Hippocampal formation (tissue), 2 donors: ENCODE data around the gene ZNF536.
"Not testable (repeated sequence)": the region's sequence is repeated elsewhere in the genome, so short reads cannot be mapped to it uniquely, and the experiment has no call there.

ENCODE experiments used
- DNase-seq, 2 donors: peaks; one replicate each; lab custom pipeline; 2025; lab: John Stamatoyannopoulos, UW

ZNF536 gene

DNA sequence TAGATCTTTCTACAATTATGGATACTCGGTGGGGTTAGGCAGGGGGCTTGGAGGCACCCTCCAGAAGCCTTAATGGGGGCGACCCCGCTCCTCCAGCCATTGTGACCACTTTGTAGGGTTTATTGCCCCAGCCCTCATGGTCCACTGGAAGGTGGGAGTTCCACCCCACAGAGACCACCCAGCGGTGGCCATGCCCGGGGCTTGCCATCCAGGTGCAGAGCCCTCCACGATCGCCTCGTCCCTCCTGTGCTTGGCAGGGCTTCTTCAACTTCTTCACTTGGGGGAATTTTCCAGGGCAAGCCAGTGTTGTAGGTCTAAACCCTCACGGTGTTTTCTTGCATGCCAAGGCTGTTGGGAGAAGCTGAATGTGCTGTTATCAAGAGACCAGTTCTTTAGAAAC, 16.1 kb downstream of the ZNF536 start:
- DNase-seq, result no peak

DNA sequence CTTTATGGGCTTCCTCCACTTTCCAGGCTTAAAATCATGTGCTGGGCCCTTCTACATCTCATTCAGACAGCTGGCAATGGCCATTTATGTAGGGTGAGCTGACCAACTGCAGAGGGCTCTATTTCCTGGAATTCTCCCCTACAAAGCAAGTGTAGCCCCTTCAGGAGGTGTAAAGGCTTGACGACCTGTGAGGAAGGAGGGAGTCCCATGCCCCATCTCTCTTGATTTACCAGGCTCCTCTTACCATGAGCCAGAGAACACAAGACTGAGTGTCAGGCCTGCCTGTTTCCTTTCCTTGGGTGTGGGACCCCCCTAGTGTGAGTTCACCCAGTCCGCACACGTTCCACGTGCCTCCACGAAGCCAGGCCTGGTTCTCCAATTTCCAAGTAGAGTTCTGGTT, 16.6 kb downstream of the ZNF536 start:
- DNase-seq, result no peak

DNA sequence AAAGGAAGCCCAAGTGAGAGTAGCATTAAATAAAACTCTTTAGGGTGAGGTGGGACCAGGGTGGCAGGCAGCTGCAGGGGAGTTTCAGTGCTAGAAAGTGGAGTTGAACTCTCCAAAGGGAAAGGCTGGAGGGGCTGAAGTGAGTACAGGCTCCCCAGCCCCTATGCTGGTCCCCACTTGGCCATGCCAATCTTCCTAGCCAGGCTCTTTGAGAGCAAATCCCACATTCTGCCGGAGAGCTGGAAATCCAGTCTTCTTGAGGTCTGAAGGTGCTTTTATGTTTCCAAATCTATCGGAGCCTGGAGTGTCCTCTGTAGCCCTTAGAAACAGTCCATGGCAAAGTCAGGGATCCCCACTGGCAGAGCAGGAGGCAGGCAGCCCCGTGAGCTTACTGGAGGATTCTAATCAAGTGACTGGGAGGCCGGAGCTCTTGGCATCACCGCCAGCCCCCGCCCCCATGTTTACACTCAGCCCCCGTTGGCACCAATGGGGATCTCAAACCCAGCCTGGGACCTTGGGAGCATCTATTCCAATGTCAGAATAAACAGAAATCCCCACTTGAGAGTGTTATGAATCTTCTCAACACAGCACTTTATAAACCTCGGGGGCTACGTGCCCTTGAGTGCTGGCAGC, 18.3 kb downstream of the ZNF536 start:
- DNase-seq, result no peak

DNA sequence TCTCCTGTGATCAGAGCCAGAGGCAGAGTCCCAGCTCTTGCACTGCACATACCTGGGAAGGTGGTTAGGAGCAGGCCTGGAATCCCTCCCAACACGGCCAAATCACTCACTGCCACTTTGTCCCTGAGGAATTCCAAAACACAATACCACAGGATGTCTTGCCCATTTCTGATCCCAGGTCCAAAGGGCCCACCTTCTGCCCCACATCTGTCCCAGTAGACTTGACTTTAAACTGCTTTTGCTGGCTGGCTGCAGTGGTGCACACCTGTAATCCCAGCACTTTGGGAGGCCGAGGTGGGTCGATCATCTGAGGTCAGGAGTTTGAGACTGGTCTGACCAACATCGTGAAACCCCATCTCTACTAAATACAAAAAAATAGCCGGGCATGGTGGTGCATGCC, 18.9 kb downstream of the ZNF536 start:
- no peak for DNase-seq

DNA sequence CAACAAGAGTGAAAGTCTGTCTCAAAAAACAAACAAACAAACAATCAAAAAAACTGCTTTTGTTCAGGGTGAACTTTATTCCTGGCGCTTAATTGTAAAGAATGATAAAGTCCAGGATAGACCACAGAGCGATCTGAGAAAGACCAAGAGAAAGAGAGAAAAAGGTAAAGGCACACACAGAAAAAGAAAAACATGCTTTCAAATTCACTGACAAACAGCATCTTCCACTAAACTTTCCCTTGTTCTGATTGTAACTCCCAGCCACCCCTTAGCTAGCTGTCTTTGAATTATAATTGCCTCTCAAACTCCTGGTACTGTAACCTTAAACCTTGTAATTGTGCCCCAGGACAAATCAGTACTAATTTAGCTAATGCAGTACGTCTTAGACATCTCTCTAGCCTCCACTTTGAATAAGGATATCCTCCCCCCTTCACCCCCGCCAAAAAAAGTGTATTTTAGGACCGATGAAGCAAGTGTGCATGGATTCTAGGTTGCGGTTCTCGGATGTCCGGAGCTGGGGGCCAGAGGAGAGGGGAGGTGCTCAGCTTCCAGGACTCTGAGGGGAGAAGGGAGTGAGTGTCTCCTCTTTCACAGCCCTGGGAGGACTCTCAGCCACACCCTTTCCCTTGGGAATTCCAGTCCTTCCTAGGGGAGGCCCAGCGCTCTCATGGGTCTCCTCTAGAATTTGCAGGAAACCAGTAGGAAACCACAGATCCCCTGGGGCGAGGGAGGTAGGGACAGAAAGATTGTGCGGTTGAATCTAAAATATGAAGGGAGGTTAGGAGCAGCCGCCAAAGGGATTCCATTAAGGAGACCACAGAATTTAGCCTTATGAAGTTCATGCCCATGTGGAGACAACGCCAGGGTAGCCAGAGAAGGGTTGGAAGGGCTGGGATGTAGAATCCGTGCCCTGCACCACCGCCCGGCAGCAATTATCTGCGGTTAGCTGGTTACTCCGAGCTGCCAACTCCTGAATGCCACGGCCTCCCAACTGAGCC, 19.7 kb downstream of the ZNF536 start:
- DNase-seq, result no peak

DNA sequence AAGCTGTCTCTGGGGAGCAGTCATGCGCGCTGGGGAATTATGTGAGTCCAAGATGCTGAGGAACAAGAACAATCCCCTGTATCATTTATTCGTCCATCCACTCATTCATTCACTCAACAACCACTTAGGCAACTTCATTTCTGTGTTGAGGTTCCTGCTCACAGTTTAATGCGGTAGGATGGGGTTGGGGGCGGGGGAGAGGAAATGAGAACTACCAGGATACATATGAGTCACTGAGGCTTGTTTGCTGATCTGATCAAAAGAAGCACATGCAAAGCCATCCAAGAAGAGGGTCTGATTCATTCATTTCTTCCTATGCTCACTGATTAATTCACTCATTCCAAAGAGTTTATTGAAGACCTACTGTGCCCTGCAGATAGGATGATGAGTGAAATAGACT, 20.9 kb downstream of the ZNF536 start:
- no peak for DNase-seq

DNA sequence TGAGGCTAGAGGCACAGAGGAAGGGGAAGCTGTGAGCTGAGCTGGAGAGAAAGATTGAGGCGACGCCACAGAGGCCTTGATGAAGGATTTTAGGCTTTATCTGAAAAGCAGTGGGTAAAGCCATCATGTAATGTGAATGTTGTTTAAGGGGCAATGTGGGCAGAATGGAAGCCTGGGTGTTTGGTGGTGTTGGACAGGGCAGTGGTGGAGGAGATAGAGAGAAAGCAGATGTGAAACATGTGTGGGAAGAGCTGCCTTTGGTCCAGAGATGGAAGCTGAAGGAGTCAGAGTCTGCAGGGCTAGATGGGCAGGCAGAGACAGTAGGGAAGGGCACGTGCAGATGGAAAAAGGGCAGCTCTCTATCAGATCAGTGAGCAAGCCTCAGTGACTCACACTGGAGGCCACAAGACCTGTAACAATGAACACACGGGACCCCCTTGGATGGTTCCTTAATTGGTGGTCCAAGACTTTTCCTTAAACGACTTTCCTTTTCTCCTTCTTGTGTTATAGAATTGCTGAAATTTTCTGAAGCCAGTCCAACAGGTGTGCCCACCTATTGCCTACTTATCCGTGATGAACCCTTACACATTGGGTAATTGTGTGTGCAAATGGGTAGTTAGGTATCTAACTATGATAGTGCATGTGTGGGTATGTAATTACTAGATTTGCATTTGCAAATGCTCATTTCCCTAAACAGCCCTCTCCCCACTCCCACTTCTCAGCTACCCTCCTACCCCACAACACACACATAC, 21.7 kb downstream of the ZNF536 start:
- no peak for DNase-seq

DNA sequence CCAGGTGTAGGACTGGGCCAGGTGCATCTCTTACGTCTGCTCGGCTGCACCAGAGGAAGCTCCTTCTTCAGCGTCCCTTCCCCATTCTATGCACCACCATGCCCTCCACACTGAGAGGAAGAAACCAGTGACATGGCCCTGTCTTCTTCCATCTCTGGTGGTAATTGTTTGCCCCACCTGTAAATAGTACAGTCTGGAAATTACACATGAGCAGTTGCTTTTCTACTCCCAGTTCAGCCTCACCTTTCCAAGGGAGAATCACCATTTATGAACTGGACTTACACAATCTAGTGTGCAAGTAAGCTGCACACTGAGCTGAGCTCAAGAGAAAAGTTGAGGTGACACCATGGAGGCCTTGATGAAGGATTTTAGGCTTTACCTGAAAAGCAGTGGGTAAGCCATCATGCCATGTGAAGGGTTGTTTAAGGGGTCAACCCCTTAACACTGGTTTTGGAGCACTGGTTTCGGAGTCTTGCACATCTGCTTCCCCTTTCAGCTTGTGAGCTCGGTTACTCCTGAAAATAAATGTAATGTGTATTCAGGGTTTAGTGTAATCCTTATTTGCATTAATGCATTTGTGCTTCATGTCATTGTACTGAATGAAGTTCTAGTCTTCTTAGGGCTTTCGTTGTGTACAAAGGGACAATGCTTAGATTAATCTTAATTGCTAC, 22.4 kb downstream of the ZNF536 start:
- no peak for DNase-seq

DNA sequence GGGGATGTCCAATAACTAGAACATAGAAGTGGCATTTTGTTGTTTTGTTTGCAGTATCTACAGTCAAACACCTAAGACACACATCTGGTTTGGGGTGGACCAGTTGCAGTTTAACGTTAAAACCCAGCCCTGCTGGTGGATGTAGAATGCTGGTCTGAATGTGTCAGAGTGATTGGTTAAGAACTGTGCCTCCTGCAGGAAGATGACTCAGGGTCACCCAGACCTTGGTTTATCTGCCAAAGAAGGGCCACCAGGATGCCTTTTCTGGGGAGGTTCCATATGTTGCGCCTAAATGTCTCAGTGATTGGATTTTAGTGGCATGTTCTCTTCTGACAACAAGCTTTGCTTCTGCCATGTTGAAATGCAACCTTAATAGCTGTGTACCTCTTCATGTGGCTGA, 23.1 kb downstream of the ZNF536 start:
- no peak for DNase-seq

DNA sequence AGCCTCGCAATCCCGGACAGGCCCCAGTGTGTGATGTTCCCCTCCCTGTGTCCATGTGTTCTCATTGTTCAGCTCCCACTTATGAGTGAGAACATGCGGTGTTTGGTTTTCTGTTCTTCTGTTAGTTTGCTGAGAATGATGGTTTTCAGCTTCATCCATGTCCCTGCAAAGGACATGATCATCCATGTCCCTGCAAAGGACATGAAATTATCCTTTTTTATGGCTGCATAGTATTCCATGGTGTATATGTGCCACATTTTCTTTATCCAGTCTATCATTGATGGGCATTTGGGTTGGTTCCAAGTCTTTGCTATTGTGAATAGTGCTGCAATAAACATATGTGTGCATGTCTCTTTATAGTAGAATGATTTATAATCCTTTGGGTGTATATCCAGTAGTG, 26.4 kb downstream of the ZNF536 start:
- DNase-seq, result not testable (repeated sequence)

DNA sequence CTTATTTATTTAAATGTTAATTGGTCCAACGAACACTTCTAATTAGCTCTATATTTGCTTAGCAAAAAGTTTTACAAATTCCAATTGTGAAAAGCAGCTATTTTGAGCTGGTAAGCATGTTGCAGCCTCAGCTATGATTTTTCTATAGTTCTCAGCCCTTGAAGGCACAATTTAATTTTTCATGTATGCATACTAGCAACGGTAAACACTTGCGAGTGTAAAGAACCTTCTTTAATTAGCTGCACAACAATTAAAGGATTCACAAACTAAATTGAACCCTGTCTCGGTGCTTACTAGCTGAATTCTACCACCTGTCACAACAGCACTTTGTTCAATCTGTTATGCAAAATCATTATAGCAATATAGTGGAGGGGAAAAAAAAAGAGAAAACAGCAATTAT, 29.8 kb downstream of the ZNF536 start:
- DNase-seq, result no peak

DNA sequence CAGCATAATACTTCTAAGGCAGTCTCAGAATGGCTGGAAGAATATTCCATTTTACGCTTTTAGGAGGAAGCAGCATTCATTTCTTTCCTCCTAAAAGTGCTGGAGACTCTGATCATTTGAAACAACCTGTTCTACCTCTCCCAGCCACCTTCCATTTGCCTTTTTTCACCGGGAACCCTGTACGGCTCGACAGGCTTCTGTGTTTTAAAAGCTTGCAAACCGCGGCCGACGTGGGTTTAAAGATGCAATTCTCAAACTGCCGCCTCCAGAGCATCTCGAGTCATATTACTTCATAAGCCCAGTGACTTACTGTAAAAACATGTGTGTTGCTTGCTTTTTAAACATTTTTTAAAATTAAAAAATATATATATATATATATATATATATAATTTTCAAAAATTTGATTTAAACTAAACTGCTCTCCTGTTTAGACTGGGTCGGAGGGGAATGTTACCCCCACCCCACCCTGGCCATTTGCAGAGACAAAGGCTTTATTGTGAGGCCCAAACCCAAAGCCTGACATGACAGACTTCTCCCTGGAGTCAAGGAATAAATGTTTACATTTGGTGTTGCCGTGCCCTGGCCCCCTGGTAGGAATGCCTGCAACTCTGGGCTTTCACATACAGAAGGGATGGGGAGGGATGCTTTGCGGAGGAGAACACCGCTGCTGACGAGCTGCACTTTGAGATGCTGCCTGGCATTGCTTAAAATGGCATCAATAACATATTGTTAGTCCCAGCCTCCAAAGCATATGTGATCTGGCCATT, 30.4 kb downstream of the ZNF536 start:
- DNase-seq, result peak in 1 of 2 donors; percentile 17

DNA sequence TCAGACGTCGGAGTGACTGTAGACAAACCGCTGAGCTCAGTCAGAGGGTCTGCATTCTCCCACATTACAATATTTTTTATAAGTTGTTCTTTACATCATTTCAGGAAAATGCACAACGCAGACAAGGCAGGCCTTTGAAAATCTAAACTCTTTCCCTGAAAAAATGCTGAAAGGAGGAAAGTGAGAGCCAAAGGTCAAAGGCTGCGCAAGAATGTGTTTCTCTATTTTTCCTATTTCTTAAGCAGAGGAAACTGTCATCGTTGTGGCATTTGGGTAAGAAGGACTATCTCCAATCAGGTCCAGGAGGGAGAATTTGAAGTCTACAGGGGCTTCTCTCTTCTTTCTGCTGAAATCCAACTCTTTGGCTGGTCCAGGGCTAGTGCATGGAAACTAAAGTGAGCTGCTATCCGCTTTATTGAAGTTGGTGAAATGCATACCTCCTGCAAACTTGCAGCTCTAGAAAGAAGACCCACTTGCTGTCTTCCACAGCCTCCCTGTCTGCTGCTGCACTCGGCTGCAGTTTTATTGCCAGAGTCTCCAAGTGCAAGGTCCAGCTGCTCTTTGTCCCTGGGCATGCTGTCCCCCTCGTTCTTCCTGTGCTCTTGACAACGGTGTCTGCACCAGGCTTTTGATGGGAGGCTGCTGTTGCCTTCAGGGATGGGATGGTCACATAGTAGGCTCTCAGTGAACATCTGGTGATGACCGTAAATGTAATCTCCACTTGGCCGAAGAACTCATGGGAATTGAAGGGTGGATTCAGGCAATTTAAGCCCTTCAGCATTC, 31.2 kb downstream of the ZNF536 start:
- DNase-seq, result no peak

DNA sequence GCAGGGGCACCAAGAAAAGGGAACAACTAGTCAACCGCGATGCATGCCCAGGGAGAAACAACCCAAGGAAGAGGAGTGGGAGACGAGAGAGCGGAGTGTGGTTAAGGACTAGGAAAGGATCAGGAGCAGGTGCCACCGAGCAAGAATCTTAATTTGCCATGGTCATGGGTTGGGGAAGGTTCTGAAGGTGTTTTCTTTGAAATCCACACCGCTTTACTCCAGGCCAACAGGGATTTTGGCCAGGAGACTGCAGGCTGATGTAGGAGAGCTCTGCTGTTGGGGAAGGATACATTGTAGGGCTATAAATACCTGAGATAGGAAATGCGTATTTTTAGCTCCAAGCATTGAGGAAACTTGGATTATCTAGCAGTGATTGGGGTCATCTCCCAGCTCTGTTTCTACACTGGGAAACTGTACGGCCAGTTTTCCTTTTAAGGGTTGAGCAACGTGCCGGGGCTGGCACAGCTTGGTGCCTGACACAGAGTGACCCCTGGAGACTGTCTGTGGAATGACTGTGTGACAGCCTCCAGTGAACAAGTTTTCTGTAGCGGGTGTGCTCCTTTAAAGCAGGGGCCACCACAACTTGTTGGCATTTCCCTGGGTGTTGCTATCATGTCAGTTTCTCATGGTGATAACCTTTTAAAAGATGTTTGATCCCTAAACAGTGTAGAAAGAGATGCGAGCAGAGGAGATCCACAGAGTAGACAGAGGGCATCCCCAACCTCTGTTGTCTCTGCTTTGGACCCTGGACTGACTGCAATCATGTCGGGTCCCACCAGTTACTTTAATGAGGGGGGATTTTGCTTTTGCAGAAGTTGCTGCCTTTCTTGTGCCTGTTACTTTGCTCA, 34.3 kb downstream of the ZNF536 start:
- peak in 1 of 2 donors; percentile 59 for DNase-seq

DNA sequence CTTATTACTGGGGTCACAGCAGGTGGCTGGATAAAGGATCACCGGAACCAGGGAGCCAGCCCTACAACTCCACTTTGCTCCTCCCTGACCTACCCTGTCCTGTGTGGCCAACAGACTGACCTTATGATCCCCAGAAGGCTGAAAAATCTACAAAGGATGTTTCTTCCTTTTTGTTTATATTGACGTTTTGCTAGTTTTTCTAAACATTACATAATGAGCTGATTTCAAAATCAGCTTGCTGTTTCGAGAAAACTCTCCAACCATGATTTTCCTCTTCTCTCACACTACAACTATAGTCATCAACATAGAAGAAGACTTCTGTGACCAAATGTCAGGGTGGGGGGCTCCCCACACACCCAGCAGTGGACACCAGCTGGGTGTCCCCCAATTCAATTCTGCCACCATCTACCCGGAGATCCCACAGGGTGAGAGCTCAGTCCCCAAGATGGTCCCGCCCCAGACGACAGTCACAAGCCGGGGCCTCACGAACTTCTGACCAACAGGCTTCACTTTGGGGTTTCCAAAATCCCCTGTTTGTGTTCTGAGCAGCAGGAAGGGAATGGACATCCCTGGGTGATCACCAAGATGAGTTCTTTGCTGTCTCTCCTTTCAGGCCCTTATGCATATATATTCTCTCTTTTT, 35.0 kb downstream of the ZNF536 start:
- no peak for DNase-seq

DNA sequence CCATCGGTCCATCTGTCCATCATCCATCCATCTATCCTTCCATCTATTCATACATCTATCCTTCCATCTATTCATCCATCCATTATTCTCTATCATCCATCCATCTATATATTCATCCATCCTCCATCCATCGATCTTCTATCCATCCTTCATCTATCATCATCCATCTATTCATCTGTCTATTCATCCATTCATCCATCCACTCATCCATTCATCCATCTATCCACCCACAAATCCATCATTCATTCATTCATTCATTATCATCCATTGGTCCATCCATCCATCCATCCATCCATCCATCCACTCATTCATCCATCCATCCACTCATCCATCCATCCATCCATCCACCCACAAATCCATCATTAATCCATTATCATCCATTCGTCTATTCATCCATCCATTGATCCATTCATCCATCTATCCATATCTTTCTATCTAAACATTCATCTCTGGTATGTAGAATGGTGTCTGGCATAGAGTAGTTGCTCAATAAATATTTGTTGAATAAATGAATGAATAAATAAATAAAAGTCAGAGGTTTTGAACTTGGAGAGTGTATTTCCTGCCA, 36.6 kb downstream of the ZNF536 start:
- DNase-seq, result no peak

DNA sequence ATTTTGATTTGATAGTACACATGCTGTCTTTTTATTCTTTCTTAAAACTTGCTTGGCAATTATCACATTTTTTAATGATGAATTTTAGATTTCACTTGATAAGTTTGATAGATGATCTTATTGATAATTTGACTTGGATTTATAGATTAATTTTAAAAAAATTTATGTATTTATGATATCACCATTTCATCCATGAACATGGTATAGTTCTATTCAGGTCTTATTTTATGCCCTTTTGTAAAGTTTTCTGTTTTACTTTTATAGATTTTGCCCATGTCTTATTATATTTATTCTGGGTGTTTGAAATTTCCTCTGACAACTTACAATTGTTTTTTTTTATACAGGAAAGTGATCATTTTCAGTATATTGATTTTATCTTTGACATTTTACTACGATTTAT, 39.5 kb downstream of the ZNF536 start:
- DNase-seq, result no peak

DNA sequence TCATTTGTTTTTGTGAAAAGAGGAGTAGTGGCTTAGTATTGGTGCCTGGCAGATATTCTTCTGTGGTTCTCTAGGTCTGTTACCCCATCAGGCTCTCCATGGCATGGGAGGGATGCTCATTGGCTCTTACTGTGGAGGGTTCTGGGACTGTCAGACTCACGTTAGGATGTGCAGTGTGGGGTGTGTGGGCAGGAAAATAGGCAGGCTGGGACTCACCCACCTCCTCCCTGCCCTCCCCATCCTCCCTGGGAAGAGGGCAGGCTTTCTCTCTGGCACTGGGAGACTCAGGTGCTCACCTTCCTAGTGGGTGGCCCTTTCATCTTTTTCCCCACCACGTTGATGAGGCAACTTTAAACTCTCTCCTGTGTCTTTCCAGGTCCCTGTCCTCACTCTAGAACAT, 44.2 kb downstream of the ZNF536 start:
- DNase-seq, result no peak

DNA sequence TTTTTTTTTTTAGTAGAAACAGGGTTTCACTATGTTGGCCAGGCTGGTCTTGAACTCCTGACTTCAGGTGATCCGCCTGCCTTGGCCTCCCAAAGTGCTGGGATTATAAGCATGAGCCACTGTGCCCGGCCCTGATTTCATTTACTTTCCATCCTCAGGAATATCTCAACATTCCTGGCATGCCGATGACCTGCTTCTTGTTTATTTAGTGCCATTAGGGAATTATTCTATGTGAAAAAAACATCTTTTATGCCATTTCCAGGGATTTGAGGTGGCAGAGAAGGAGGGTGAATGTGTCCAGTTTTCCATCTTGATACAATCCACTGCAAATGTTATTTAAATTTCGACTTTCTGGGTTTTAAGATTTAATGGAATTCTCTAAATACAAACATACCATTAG, 45.0 kb downstream of the ZNF536 start:
- not testable (repeated sequence) for DNase-seq
